Retinal pigment epithelial cell (primary cell): ENCODE data around the gene CGREF1.
A peak's percentile ranks its signal among the peaks of the same experiment; 100 is the strongest.

ENCODE experiments used
- DNase-seq: peaks from one replicate; pipeline ENCODE4 v3.0.0-alpha.2; 2010; ENCODE audit warnings: low read depth
- H3K4me3 ChIP-seq: 2 replicates; pipeline ENCODE4 v1.5.1; 2011; ENCODE audit warnings: mild to moderate bottlenecking, low read length, control low read depth, moderate library complexity
- CTCF ChIP-seq: conservative IDR thresholded peaks from 2 replicates; pipeline ENCODE4 v1.5.1; 2011; ENCODE audit warnings: low read depth, low read length, control low read depth, inconsistent platforms

The CGREF1 gene

GRCh38 chr2:27118525-27119329 lies at the start of gene CGREF1:
TSS of gene CGREF1 (minus strand) at chr2:27119128. CDS start at chr2:27104366, 14,762 bp downstream.
- no peak for DNase-seq
- no peak for TF ChIP-seq CTCF
- peak within 1 kb of the TSS; percentile 50 for H3K4me3 ChIP-seq

- TF ChIP-seq CTCF = no peak
- no peak overlapping the region for H3K4me3 ChIP-seq
- DNase-seq = no peak
These were observed 46.2 kb upstream of the CGREF1 start for GRCh38 chr2:27164960-27165763.

- no peak for DNase-seq
- TF ChIP-seq CTCF = no peak
- no peak overlapping the region for H3K4me3 ChIP-seq
These were observed 43.5 kb upstream of the CGREF1 start for GRCh38 chr2:27162151-27163121.

GRCh38 chr2:27160191-27160590 lies 41.3 kb upstream of the CGREF1 start:
- no peak for DNase-seq
- TF ChIP-seq CTCF = no peak
- H3K4me3 ChIP-seq = no peak overlapping the region

- DNase-seq = no peak
- H3K4me3 ChIP-seq = no peak overlapping the region
- no peak for TF ChIP-seq CTCF
These were observed 40.3 kb upstream of the CGREF1 start for GRCh38 chr2:27159271-27159670.

- no peak for TF ChIP-seq CTCF
- H3K4me3 ChIP-seq = no peak overlapping the region
- no peak for DNase-seq
These were observed 39.5 kb upstream of the CGREF1 start for GRCh38 chr2:27158468-27158867.
